ENCODE data around the gene BOLA1.

DNA sequence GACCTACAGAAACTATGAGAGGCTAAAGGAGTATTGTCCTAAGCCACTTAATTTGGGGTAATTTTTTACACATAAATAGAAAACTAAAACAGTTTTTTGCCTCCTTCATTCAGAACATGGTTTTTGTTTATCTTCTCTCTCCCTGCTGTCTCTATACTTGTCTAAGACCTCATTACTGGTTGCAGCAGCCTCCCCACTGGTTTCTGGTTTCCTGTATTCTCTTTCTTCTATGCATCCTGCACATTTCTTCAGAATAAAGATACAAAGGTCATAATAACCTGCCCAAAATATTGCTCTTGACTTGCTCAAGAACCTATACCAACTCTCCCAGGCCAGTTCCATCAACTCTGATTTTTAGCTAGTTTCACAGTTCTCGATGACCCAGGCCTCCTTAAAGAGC is 19.8 kb upstream of the BOLA1 start:
- TF ChIP-seq POLR2A (IDR thresholded peaks at IDR 0.05; ENCODE audit: low read depth, low read length) (no peak), TAF1 (IDR thresholded peaks at IDR 0.05; ENCODE audit: low read depth, low read length) (no peak), POLR2AphosphoS5 (IDR thresholded peaks at IDR 0.05; ENCODE audit: low read depth, low read length) (no peak), PAX5 (IDR thresholded peaks at IDR 0.05; ENCODE audit: insufficient read depth, low read length, severe bottlenecking) (no peak), POU2F2 (IDR thresholded peaks at IDR 0.05; ENCODE audit: low read depth, low read length) (no peak)

Measured in GM12891 (cell line).